22Rv1 (cell line): ENCODE results near the gene PTDSS2.

Experiments used
- CTCF ChIP-seq: fragments of 450-650 bp; IDR thresholded peaks from 2 replicates; pipeline ENCODE4 v1.5.1; 2017; ENCODE audit warnings: mild to moderate bottlenecking
- ZFX ChIP-seq: fragments of 450-650 bp; IDR thresholded peaks from 2 replicates; pipeline ENCODE4 v1.6.1; 2017; ENCODE audit warnings: antibody characterized with exemption, borderline replicate concordance

GRCh38 chr11:487571-488021 lies 37.5 kb downstream of the PTDSS2 start:
- TF ChIP-seq CTCF (no peak), ZFX (no peak)
